Ramos (cell line): ENCODE results near the gene HAGH.

ENCODE experiments used
- in situ Hi-C: fragments of 300-500 bp; cut with MboI; formaldehyde crosslinking; loops from one replicate; pipeline ENCODE4 v1.14.3; 2022; ENCODE audit warnings: low sequenced_read_pairs; ENCODE audit not compliant: unreplicated experiment

Gene HAGH

GRCh38 chr16:1766231-1766630 lies 60.4 kb downstream of the HAGH start:
- in situ Hi-C loops = no loop called here

- in situ Hi-C loops = no loop called here
Observed at GRCh38 chr16:1765826-1766225, 60.8 kb downstream of the HAGH start.

- in situ Hi-C loops = loop anchor here (5.0 kb wide), 1 partner anchor 53 kb away; no protein-coding TSS in a partner anchor
Observed at GRCh38 chr16:1764971-1765370, 61.7 kb downstream of the HAGH start.

GRCh38 chr16:1763521-1764511 lies 62.8 kb downstream of the HAGH start:
- in situ Hi-C loops = loop anchor here (5.0 kb wide), 1 partner anchor 52 kb away; no protein-coding TSS in a partner anchor

GRCh38 chr16:1762879-1763520 lies 63.6 kb downstream of the HAGH start:
- in situ Hi-C loops = loop anchor here (5.0 kb wide), 1 partner anchor 51 kb away; no protein-coding TSS in a partner anchor

- in situ Hi-C loops = loop anchor here (5.0 kb wide), 1 partner anchor 50 kb away; no protein-coding TSS in a partner anchor
Observed at GRCh38 chr16:1762196-1762878, 64.3 kb downstream of the HAGH start.

- in situ Hi-C loops = loop anchor here (5.0 kb wide), 1 partner anchor 49 kb away; no protein-coding TSS in a partner anchor
Observed at GRCh38 chr16:1761751-1762150, 64.9 kb downstream of the HAGH start.

- in situ Hi-C loops = loop anchor here (5.0 kb wide), 1 partner anchor 49 kb away; no protein-coding TSS in a partner anchor
Observed at GRCh38 chr16:1760911-1761310, 65.7 kb downstream of the HAGH start.

GRCh38 chr16:1759511-1759910 lies 67.1 kb downstream of the HAGH start:
- in situ Hi-C loops = no loop called here

- in situ Hi-C loops = no loop called here
Observed at GRCh38 chr16:1758923-1759322, 67.7 kb downstream of the HAGH start.

GRCh38 chr16:1757714-1758461 lies 68.7 kb downstream of the HAGH start:
- in situ Hi-C loops = no loop called here
